Measurements from ENCODE around the gene DNAJC10. TPM values are rescaled to one million over a fixed set of nuclear protein-coding genes. Genes with fewer than 3 reads are reported as not detected.
"Not testable (repeated sequence)": the region's sequence is repeated elsewhere in the genome, so short reads cannot be mapped to it uniquely, and the experiment has no call there.

The DNAJC10 gene
- total RNA-seq, 3 donors from 2014 or later (not counting 1 experiment from before 2014, with no cell fraction given) = 56.4 to 63.0 (median 60.6) TPM

DNA sequence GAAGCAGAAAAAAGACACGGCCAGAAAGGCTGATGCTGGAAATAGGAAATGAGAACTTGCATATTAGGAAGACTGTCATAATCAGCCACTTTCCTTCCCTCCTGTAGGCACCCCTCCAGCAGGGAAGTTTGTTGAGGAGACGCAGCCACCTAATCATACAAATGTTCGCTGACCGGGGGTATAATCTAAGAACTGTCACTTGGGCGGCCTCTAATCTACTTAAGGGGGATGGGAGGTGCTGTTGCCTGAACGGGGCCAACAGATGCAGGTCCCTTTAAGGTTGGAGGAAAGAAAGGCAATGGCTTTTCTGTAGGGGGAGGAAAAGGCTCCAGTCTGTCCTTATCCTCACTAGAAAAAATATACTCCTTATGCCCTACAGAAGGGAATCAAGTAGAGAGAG is 50.6 kb downstream of the DNAJC10 start:
- WGBS (ENCODE audit: insufficient coverage) = 94% methylated on average over 6 of the region's 6 CpGs
- no peak overlapping the region for H3K27ac Mint-ChIP-seq
- Histone ChIP-seq H3K36me3 (ENCODE audit: control insufficient read depth, insufficient read depth, low read length) (peaks cover 40% of the 10 kb centered on the region), H3K27ac (ENCODE audit: low read length) (no peak overlapping the region), H3K4me3 (ENCODE audit: low read length) (no peak overlapping the region), H3K4me1 (ENCODE audit: control insufficient read depth, insufficient read depth, low read length) (no peaks in the 10 kb centered on the region), H3K9me3 (ENCODE audit: control insufficient read depth, insufficient read depth, low read length) (peaks cover 3% of the 10 kb centered on the region), H3K27me3 (ENCODE audit: control insufficient read depth, insufficient read depth, low read length) (no peaks in the 10 kb centered on the region)
- intact Hi-C loops (cut with micrococcal nuclease) = no loop called here
- peaks cover 2% of the 10 kb centered on the region in 2 donors for H3K9me3 Mint-ChIP-seq
- no peaks in the 10 kb centered on the region for H3K27me3 Mint-ChIP-seq (ENCODE audit: low read depth in 2 of 2)
- peaks cover 14% of the 10 kb centered on the region for H3K36me3 Mint-ChIP-seq
- peaks cover 1 to 13% of the 10 kb centered on the region in 2 donors for H3K4me1 Mint-ChIP-seq
- H3K4me3 Mint-ChIP-seq = no peak overlapping the region
- TF ChIP-seq, protein P1, sequence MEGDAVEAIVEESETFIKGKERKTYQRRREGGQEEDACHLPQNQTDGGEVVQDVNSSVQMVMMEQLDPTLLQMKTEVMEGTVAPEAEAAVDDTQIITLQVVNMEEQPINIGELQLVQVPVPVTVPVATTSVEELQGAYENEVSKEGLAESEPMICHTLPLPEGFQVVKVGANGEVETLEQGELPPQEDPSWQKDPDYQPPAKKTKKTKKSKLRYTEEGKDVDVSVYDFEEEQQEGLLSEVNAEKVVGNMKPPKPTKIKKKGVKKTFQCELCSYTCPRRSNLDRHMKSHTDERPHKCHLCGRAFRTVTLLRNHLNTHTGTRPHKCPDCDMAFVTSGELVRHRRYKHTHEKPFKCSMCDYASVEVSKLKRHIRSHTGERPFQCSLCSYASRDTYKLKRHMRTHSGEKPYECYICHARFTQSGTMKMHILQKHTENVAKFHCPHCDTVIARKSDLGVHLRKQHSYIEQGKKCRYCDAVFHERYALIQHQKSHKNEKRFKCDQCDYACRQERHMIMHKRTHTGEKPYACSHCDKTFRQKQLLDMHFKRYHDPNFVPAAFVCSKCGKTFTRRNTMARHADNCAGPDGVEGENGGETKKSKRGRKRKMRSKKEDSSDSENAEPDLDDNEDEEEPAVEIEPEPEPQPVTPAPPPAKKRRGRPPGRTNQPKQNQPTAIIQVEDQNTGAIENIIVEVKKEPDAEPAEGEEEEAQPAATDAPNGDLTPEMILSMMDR (IDR thresholded peaks at IDR 0.05) = no peak
- DNase-seq (no peak), ATAC-seq (no peak)

DNA sequence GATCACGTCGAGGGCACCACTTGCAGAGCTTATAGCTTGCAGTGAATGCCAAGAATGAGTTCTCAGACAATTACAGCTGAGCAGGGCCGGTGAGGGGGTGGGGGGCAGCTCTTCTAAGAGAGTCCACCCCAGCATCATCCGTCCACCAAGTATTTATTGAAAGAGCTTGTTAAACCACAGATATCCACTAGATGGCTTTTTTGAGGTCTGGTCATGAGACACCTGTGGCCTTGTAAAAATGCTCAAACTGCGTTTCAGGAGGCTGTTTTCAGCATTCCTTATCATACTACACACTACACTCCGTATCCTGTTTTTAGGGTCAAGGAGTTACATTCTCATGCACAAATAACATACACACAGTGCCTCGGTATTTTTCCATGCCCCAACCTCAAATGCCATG is 51.5 kb downstream of the DNAJC10 start:
- peaks cover 11 to 20% of the 10 kb centered on the region in 2 donors for H3K4me1 Mint-ChIP-seq
- TF ChIP-seq, protein P1 (IDR thresholded peaks at IDR 0.05) = no peak
- Histone ChIP-seq H3K4me1 (ENCODE audit: control insufficient read depth, insufficient read depth, low read length) (no peaks in the 10 kb centered on the region), H3K4me3 (ENCODE audit: low read length) (no peak overlapping the region), H3K27ac (ENCODE audit: low read length) (no peak overlapping the region), H3K27me3 (ENCODE audit: control insufficient read depth, insufficient read depth, low read length) (no peaks in the 10 kb centered on the region), H3K9me3 (ENCODE audit: control insufficient read depth, insufficient read depth, low read length) (peaks cover 3% of the 10 kb centered on the region), H3K36me3 (ENCODE audit: control insufficient read depth, insufficient read depth, low read length) (peaks cover 33% of the 10 kb centered on the region)
- DNase-seq (no peak), ATAC-seq (no peak)
- 89% methylated on average over 6 of the region's 7 CpGs for WGBS (ENCODE audit: insufficient coverage)
- H3K36me3 Mint-ChIP-seq = peaks cover 23% of the 10 kb centered on the region
- intact Hi-C loops (cut with micrococcal nuclease) = no loop called here
- no peaks in the 10 kb centered on the region for H3K27me3 Mint-ChIP-seq (ENCODE audit: low read depth in 2 of 2)
- no peak overlapping the region for H3K4me3 Mint-ChIP-seq
- peak overlapping the region in 1 of 2 donors; percentile 38 for H3K27ac Mint-ChIP-seq
- H3K9me3 Mint-ChIP-seq = peaks cover 2 to 7% of the 10 kb centered on the region in 2 donors

- intact Hi-C loops (cut with micrococcal nuclease) = not testable (repeated sequence)
Observed at GRCh38 chr2:182768950-182769349, 52.9 kb downstream of the DNAJC10 start.

GRCh38 chr2:182779323-182779722 is 63.3 kb downstream of the DNAJC10 start:
- TF ChIP-seq, protein P1 (IDR thresholded peaks at IDR 0.05) = no peak
- no peak overlapping the region for H3K4me3 ChIP-seq (ENCODE audit: low read length)
- no peak overlapping the region for H3K27ac Mint-ChIP-seq
- no peak overlapping the region for H3K4me3 Mint-ChIP-seq
- no peaks in the 10 kb centered on the region for H3K4me1 Mint-ChIP-seq
- H3K9me3 Mint-ChIP-seq = no peaks in the 10 kb centered on the region
- H3K27ac ChIP-seq (ENCODE audit: low read length) = no peak overlapping the region
- DNase-seq = no peak
- intact Hi-C loops (cut with micrococcal nuclease) = no loop called here
- H3K36me3 Mint-ChIP-seq = peaks cover 22% of the 10 kb centered on the region
- no peaks in the 10 kb centered on the region for H3K27me3 ChIP-seq (ENCODE audit: control insufficient read depth, insufficient read depth, low read length)
- H3K9me3 ChIP-seq (ENCODE audit: control insufficient read depth, insufficient read depth, low read length) = no peaks in the 10 kb centered on the region
- WGBS (ENCODE audit: insufficient coverage) = 90% methylated on average over 1 of the region's 1 CpG
- no peak for ATAC-seq
- H3K27me3 Mint-ChIP-seq (ENCODE audit: low read depth in 2 of 2) = no peaks in the 10 kb centered on the region
- H3K4me1 ChIP-seq (ENCODE audit: control insufficient read depth, insufficient read depth, low read length) = no peaks in the 10 kb centered on the region
- H3K36me3 ChIP-seq (ENCODE audit: control insufficient read depth, insufficient read depth, low read length) = peaks cover 34% of the 10 kb centered on the region

More at GRCh38 chr2:182768950-182769349, 52.9 kb downstream of the DNAJC10 start:
- H3K27ac ChIP-seq (ENCODE audit: low read length); H3K27ac Mint-ChIP-seq; H3K9me3 ChIP-seq (ENCODE audit: control insufficient read depth, insufficient read depth, low read length); DNase-seq; ATAC-seq; H3K27me3 ChIP-seq (ENCODE audit: control insufficient read depth, insufficient read depth, low read length); H3K4me1 ChIP-seq (ENCODE audit: control insufficient read depth, insufficient read depth, low read length); H3K27me3 Mint-ChIP-seq (ENCODE audit: low read depth in 2 of 2); H3K9me3 Mint-ChIP-seq; H3K4me3 Mint-ChIP-seq; H3K4me3 ChIP-seq (ENCODE audit: low read length): not testable (repeated sequence)
- peaks cover 19% of the 10 kb centered on the region for H3K36me3 ChIP-seq (ENCODE audit: control insufficient read depth, insufficient read depth, low read length)
- WGBS (ENCODE audit: insufficient coverage) = 97% methylated on average over 2 of the region's 2 CpGs
- Mint-ChIP-seq H3K4me1 (peaks cover 16 to 22% of the 10 kb centered on the region in 2 donors), H3K36me3 (peaks cover 25% of the 10 kb centered on the region)

DNA sequence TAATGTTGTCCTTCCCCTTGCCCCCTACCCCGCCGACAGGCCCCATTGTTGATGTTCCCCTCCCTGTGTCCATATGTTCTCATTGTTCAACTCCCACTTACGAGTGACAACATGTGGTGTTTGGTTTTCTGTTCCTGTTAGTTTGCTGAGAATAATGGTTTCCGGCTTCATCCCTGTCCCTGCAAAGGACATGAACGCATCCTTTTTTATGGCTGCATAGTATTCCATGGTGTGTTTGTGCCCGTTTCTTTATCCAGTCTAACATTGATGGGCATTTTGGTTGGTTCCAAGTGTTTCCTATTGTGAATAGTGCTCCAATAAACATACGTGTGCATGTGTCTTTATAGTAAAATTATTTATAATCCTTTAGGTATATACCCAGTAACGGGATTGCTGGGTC is 65.0 kb downstream of the DNAJC10 start:
- H3K9me3 ChIP-seq (ENCODE audit: control insufficient read depth, insufficient read depth, low read length); DNase-seq; H3K4me3 Mint-ChIP-seq; H3K4me1 Mint-ChIP-seq; H3K27ac ChIP-seq (ENCODE audit: low read length); H3K27me3 ChIP-seq (ENCODE audit: control insufficient read depth, insufficient read depth, low read length); intact Hi-C loops (cut with micrococcal nuclease); H3K27me3 Mint-ChIP-seq (ENCODE audit: low read depth in 2 of 2); H3K4me1 ChIP-seq (ENCODE audit: control insufficient read depth, insufficient read depth, low read length); H3K27ac Mint-ChIP-seq; H3K4me3 ChIP-seq (ENCODE audit: low read length); ATAC-seq; H3K9me3 Mint-ChIP-seq: not testable (repeated sequence)
- peaks cover 25% of the 10 kb centered on the region for H3K36me3 ChIP-seq (ENCODE audit: control insufficient read depth, insufficient read depth, low read length)
- WGBS (ENCODE audit: insufficient coverage) = 98% methylated on average over 7 of the region's 8 CpGs
- peaks cover 22% of the 10 kb centered on the region for H3K36me3 Mint-ChIP-seq

DNA sequence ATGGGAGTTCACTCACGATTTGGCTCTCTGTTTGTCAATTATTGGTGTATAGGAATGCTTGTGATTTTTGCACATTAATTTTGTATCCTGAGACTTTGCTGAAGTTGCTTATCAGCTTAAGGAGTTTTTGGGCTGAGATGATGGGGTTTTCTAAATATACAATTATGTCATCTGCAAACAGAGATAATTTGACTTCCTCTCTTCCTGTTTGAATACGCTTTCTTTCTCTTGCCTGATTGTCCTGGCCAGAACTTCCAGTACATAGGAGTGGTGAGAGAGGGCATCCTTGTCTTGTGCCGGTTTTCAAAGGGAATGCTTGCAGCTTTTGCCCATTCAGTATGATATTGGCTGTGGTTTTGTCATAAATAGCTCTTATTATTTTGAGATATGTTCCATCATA is 66.6 kb downstream of the DNAJC10 start:
- H3K9me3 Mint-ChIP-seq; H3K27ac Mint-ChIP-seq; H3K27ac ChIP-seq (ENCODE audit: low read length); H3K9me3 ChIP-seq (ENCODE audit: control insufficient read depth, insufficient read depth, low read length); H3K4me3 ChIP-seq (ENCODE audit: low read length); H3K27me3 ChIP-seq (ENCODE audit: control insufficient read depth, insufficient read depth, low read length); DNase-seq; H3K27me3 Mint-ChIP-seq (ENCODE audit: low read depth in 2 of 2); H3K4me1 Mint-ChIP-seq; intact Hi-C loops (cut with micrococcal nuclease); H3K4me1 ChIP-seq (ENCODE audit: control insufficient read depth, insufficient read depth, low read length); H3K4me3 Mint-ChIP-seq; ATAC-seq: not testable (repeated sequence)
- peaks cover 16% of the 10 kb centered on the region for H3K36me3 Mint-ChIP-seq
- H3K36me3 ChIP-seq (ENCODE audit: control insufficient read depth, insufficient read depth, low read length) = peaks cover 16% of the 10 kb centered on the region
- WGBS (ENCODE audit: insufficient coverage) = 96% methylated on average over 2 of the region's 3 CpGs

Data from natural killer cell (primary cell).